Ishikawa (cell line): ENCODE measurements around the gene SRRM3.
A peak's percentile ranks its signal among the peaks of the same experiment; 100 is the strongest.

Source experiments
- CEBPB ChIP-seq: IDR thresholded peaks from 2 replicates; pipeline ENCODE4 v1.6.1; 2012
- CREB1 ChIP-seq: IDR thresholded peaks from 2 replicates; pipeline ENCODE4 v1.6.1; 2012; ENCODE audit warnings: low read depth
- EGR1 ChIP-seq: IDR thresholded peaks from 2 replicates; pipeline ENCODE4 v1.6.1; 2012
- EP300 ChIP-seq: IDR thresholded peaks from 2 replicates; pipeline ENCODE4 v1.6.1; 2012; ENCODE audit warnings: borderline replicate concordance
- FOXM1 ChIP-seq: IDR thresholded peaks from 2 replicates; pipeline ENCODE4 v1.6.1; 2012; ENCODE audit warnings: low read depth, borderline replicate concordance
- NFIC ChIP-seq: IDR thresholded peaks from 2 replicates; pipeline ENCODE4 v1.6.1; 2012
- RAD21 ChIP-seq: IDR thresholded peaks from 2 replicates; pipeline ENCODE4 v1.6.1; 2012; ENCODE audit warnings: low read depth
- TAF1 ChIP-seq: IDR thresholded peaks from 2 replicates; pipeline ENCODE4 v1.6.1; 2012; ENCODE audit warnings: low read depth, mild to moderate bottlenecking
- TCF12 ChIP-seq: IDR thresholded peaks from 2 replicates; pipeline ENCODE4 v1.6.1; 2012; ENCODE audit warnings: low read depth
- TEAD4 ChIP-seq: IDR thresholded peaks from 2 replicates; pipeline ENCODE4 v1.6.1; 2012
- YY1 ChIP-seq: IDR thresholded peaks from 2 replicates; pipeline ENCODE4 v1.6.1; 2012; ENCODE audit warnings: low read depth
- ZBTB7A ChIP-seq: IDR thresholded peaks from 2 replicates; pipeline ENCODE4 v1.6.1; 2012; ENCODE audit warnings: low read depth
- TF ChIP-seq, protein P1 (sequence below): IDR thresholded peaks from 2 replicates; pipeline ENCODE4 v1.6.1; 2012
- TF ChIP-seq, protein P2 (sequence below): IDR thresholded peaks from 2 replicates; pipeline ENCODE4 v1.6.1; 2012
- TF ChIP-seq, protein P3 (sequence below): IDR thresholded peaks from 2 replicates; pipeline ENCODE4 v1.6.1; 2012; ENCODE audit warnings: low read depth, mild to moderate bottlenecking

Gene SRRM3, protein sequence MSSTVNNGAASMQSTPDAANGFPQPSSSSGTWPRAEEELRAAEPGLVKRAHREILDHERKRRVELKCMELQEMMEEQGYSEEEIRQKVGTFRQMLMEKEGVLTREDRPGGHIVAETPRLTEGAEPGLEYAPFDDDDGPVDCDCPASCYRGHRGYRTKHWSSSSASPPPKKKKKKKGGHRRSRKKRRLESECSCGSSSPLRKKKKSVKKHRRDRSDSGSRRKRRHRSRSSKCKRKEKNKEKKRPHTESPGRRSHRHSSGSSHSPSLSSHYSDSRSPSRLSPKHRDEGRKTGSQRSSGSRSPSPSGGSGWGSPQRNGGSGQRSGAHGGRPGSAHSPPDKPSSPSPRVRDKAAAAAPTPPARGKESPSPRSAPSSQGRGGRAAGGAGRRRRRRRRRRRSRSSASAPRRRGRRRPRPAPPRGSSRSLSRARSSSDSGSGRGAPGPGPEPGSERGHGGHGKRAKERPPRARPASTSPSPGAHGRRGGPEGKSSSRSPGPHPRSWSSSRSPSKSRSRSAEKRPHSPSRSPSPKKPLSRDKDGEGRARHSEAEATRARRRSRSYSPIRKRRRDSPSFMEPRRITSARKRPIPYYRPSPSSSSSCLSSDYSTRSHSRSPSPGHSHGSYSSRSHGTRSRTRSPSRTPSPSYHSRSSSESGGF

DNA sequence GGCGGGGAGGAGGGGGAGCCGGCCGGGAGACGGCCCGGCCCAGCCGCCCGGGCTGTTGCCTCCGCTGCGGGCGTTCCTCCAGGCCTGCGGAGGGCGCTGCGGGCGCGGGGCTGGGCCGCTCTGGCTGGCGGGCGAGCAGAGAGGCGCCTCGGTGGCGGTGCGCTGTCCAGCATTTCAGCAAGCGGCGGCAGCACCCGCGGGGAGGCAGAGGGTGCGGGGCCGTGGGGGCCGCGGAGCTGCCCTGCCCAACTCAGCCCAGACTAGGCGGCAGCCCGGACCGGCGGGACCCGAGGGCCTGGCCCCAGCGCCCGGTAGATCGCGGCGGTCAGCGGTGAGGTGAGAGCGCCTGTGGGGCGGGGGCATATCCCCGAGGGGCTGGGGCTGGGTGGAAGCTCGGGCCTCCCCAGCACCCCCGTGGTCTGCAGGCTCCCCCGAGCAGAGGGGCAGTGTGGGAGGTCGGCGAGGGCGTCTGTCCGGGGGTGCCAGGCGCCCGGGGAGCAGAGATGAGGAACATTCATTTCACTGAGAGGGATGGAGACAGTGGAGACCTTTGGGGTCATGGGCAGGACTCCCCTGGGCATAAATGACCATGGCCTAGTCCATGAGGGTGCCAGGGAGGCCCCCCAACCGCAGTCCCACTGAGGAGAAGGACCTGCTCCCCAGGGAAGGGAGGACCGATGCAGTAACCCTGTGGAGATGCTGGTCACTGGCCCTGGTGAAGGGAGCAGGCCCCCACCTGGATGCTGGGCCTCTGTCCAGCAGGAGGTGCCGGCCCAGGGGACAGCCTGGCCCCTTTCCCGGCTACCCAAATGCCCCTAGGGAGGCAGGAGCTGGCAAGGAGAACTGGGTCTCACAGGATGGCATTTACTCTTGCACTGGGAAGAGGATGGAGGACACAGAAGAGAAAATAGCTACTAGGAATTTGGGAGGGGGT lies at the start of gene SRRM3:
Gene SRRM3 (plus strand): TSS at position 165 of the 934 bp plus-strand sequence. CDS start 33,171 bp downstream, outside the sequence.
- TF ChIP-seq EGR1 (no peak), TAF1 (peak; percentile 19; the same call in 1 of the 2 replicates), RAD21 (peak; percentile 20; the same call in 1 of the 2 replicates), EP300 (peak; percentile 52; the same call in 1 of the 2 replicates), FOXM1 (no peak), TEAD4 (peak; percentile 30; the same call in 1 of the 2 replicates), TCF12 (peak; percentile 64; the same call in 1 of the 2 replicates), YY1 (peak; percentile 72), CEBPB (no peak)
- TF ChIP-seq, protein P1, sequence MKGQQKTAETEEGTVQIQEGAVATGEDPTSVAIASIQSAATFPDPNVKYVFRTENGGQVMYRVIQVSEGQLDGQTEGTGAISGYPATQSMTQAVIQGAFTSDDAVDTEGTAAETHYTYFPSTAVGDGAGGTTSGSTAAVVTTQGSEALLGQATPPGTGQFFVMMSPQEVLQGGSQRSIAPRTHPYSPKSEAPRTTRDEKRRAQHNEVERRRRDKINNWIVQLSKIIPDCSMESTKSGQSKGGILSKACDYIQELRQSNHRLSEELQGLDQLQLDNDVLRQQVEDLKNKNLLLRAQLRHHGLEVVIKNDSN, result peak; percentile 29; the same call in 1 of the 2 replicates
- TF ChIP-seq, protein P2, sequence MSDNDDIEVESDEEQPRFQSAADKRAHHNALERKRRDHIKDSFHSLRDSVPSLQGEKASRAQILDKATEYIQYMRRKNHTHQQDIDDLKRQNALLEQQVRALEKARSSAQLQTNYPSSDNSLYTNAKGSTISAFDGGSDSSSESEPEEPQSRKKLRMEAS, result peak; percentile 62
- TF ChIP-seq, protein P3, sequence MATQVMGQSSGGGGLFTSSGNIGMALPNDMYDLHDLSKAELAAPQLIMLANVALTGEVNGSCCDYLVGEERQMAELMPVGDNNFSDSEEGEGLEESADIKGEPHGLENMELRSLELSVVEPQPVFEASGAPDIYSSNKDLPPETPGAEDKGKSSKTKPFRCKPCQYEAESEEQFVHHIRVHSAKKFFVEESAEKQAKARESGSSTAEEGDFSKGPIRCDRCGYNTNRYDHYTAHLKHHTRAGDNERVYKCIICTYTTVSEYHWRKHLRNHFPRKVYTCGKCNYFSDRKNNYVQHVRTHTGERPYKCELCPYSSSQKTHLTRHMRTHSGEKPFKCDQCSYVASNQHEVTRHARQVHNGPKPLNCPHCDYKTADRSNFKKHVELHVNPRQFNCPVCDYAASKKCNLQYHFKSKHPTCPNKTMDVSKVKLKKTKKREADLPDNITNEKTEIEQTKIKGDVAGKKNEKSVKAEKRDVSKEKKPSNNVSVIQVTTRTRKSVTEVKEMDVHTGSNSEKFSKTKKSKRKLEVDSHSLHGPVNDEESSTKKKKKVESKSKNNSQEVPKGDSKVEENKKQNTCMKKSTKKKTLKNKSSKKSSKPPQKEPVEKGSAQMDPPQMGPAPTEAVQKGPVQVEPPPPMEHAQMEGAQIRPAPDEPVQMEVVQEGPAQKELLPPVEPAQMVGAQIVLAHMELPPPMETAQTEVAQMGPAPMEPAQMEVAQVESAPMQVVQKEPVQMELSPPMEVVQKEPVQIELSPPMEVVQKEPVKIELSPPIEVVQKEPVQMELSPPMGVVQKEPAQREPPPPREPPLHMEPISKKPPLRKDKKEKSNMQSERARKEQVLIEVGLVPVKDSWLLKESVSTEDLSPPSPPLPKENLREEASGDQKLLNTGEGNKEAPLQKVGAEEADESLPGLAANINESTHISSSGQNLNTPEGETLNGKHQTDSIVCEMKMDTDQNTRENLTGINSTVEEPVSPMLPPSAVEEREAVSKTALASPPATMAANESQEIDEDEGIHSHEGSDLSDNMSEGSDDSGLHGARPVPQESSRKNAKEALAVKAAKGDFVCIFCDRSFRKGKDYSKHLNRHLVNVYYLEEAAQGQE, result peak; percentile 91

DNA sequence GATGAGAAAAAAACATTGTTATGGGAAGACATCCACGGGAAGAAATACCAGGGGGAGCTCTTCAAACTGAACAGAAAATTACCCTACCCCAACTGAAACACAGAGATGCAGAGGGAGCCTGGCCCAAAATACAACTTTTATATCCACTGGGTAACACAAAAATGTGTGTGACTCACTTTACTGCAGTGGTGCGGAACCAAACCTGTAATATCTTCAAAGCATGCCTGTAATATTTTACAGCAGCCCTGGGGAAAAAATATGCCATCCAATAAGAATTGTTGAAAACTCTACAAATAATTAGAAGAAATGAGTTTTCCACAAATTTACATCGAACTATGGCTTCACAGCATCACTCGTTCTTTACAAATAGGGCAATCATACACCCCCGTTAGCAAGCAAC lies 49.8 kb upstream of the SRRM3 start:
- TF ChIP-seq RAD21, result no peak
- no peak for TF ChIP-seq TCF12

DNA sequence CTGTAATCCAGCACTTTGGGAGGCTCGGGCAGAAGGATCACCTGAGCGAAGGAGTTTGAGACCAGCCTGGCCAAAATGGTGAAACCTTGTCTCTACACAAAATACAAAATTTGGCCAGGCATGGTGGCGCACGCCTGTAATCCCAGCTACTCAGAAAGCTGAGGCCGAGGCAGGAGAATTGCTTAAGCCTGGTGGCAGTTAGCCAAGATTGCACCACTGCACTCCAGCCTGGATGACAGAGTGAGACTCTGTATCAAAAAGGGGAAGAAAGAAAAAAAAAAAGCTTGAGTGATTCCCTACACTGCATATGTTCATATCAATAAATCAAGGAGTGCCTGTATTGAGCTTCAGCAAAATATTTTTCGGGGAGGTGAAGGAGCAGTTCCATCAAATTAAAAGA lies 45.8 kb upstream of the SRRM3 start:
- no peak for TF ChIP-seq EP300
- peak; percentile 45; the same call in 1 of the 2 replicates for TF ChIP-seq CEBPB

DNA sequence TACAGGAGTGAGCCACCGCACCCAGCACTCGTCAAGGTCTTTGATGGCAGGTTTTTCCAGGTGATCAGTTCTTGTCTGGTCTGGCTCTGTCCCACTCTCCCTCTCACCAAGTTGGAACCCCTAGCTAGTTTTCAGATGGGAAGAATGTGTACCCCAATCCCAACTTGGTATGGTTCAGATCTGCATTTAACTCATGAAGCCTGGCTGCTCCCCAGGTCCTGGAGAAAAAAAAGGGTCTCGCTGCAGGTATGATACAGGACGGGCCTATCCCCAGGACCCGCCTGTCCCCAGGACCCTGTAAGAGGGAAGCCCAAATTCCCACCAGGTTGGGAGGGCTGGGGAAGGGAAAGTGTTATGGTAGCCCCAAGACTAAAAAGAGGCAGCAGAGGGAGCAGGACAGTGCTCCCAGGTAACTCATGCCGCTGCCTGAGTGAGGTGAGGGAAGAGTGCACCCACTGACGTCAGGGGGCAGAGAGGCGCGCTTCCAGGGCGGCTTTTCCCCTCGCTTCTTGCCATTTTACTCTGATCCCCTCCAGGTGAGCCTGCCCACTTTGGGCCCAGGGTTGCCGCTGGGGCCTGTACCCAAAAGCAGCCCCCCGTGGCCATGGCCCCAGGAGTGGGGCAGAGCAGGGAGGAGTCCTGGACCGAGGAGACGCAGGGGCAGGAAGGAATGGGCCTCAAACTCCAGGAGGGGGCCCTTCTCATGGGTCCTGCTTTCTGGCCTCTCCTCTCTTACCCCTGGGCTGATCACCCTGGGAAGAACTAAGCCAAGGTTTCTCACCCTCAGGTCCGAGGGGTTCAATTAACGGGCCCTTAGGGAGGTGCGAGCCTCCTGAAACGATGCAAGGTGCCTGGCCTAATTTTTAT lies 36.4 kb upstream of the SRRM3 start:
- TF ChIP-seq TEAD4 (no peak), NFIC (no peak), EP300 (no peak), FOXM1 (no peak), EGR1 (no peak), CREB1 (no peak), TCF12 (no peak), YY1 (no peak)

DNA sequence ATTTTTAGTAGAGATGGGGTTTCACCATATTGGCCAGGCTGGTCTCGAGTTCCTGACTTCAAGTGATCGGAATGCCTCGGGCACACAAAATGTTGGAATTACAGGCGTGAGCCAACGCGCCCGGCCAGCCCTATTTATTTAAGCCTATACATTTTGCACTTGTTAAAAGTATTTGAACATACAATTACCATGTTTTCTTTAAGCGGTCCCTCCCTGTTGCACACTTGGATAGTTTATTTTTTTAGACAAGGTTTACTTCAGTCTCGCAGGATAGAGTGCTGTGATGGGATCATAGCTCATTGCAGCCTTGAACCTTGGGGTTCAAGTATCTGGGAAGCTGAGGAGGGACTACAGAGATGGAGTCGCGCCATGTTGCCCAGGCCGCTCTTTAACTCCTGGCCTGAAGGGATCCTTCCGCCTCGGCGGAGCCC lies 35.7 kb upstream of the SRRM3 start:
- TF ChIP-seq NFIC (no peak), RAD21 (no peak), YY1 (no peak), CREB1 (no peak), FOXM1 (no peak), TEAD4 (no peak), TCF12 (no peak), EGR1 (no peak), CEBPB (no peak), ZBTB7A (no peak), TAF1 (no peak), EP300 (no peak)
- TF ChIP-seq, protein P3, result no peak
- TF ChIP-seq, protein P2, result no peak
- TF ChIP-seq, protein P1, result no peak
